GM21825 (cell line): ENCODE data around the gene PPP6R2.

Experiments used
- ATAC-seq: cut with Tn5 transposase; IDR thresholded peaks from one replicate; pipeline ENCODE4 v1.9.1; 2021; ENCODE audit warnings: mild to moderate bottlenecking, moderate library complexity; ENCODE audit not compliant: unreplicated experiment

The PPP6R2 gene

GRCh38 chr22:50342651-50343540 is at the start of gene PPP6R2:
TSS of gene PPP6R2 (plus strand) at chr22:50343327. CDS start at chr22:50393909, 50,582 bp downstream.
- peak; percentile 57 for ATAC-seq

- no peak for ATAC-seq
These were observed 49.4 kb upstream of the PPP6R2 start for GRCh38 chr22:50293441-50294318.

- ATAC-seq, result no peak
These were observed 48.8 kb upstream of the PPP6R2 start for GRCh38 chr22:50294319-50294656.

GRCh38 chr22:50296658-50297490 is 46.3 kb upstream of the PPP6R2 start:
- no peak for ATAC-seq

GRCh38 chr22:50297510-50298265 is 45.4 kb upstream of the PPP6R2 start:
- no peak for ATAC-seq

GRCh38 chr22:50298266-50298637 is 44.9 kb upstream of the PPP6R2 start:
- no peak for ATAC-seq

- no peak for ATAC-seq
These were observed 44.0 kb upstream of the PPP6R2 start for GRCh38 chr22:50298937-50299784.

GRCh38 chr22:50299785-50300619 is 43.1 kb upstream of the PPP6R2 start:
- ATAC-seq, result no peak

- no peak for ATAC-seq
These were observed 42.4 kb upstream of the PPP6R2 start for GRCh38 chr22:50300620-50301257.

- ATAC-seq, result no peak
These were observed 41.5 kb upstream of the PPP6R2 start for GRCh38 chr22:50301581-50301991.

GRCh38 chr22:50302041-50302541 is 41.0 kb upstream of the PPP6R2 start:
- ATAC-seq, result no peak

GRCh38 chr22:50302564-50302963 is 40.6 kb upstream of the PPP6R2 start:
- ATAC-seq, result no peak

- ATAC-seq, result no peak
These were observed 39.6 kb upstream of the PPP6R2 start for GRCh38 chr22:50303515-50303847.

GRCh38 chr22:50303848-50304527 is 39.1 kb upstream of the PPP6R2 start:
- ATAC-seq, result no peak

- no peak for ATAC-seq
These were observed 38.4 kb upstream of the PPP6R2 start for GRCh38 chr22:50304528-50305392.

GRCh38 chr22:50305393-50305922 is 37.7 kb upstream of the PPP6R2 start:
- no peak for ATAC-seq
